ENCODE measurements around the gene IKBKE.

DNA sequence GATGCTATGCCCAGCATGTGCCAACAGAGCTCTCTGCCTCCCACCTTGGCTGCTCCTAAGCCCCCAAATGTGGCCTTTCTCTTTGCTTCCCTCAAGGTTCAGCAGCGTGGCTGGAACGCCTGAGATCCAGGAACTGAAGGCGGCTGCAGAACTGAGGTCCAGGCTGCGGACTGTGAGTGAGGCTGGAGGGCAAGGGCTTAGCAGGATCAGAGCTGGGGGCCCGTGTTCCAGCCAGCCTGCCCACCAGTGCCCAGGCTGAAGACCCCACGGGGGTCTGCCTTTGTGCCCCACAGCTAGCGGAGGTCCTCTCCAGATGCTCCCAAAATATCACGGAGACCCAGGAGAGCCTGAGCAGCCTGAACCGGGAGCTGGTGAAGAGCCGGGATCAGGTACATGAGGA, 14.6 kb downstream of the IKBKE start:
- no peak for TF ChIP-seq POLR2A (IDR thresholded peaks at IDR 0.05)
- no peak for TF ChIP-seq CTCF (IDR thresholded peaks at IDR 0.05)
- no peak for TF ChIP-seq EP300 (IDR thresholded peaks at IDR 0.05)
